MM.1S (cell line): ENCODE data around the gene RAB3IL1.

Source experiments
- DNase-seq: peaks from one replicate; pipeline ENCODE4 v3.0.0-alpha.2; 2015
- H2AFZ ChIP-seq: fragments of 300-600 bp; sonication (generic); 2 replicates; pipeline ENCODE4 v1.6.0; 2016; ENCODE audit warnings: antibody characterized with exemption, low read length
- H3F3A ChIP-seq: fragments of 300-600 bp; sonication (generic); 2 replicates; pipeline ENCODE4 v1.6.1; 2016; ENCODE audit warnings: mild to moderate bottlenecking, antibody characterized with exemption, low read length, moderate library complexity, mixed read lengths; ENCODE audit not compliant: insufficient read depth
- H3K27ac ChIP-seq: fragments of 300-600 bp; sonication (generic); 2 replicates; pipeline ENCODE4 v1.5.1; 2016; ENCODE audit warnings: mild to moderate bottlenecking, low read length
- H3K27me3 ChIP-seq: fragments of 300-600 bp; sonication (generic); replicated peaks from 2 replicates; pipeline ENCODE4 v1.6.0; 2016; ENCODE audit warnings: low read length; ENCODE audit not compliant: insufficient read depth
- H3K36me3 ChIP-seq: fragments of 300-600 bp; sonication (generic); replicated peaks from 2 replicates; pipeline ENCODE4 v1.6.1; 2016; ENCODE audit warnings: mild to moderate bottlenecking, low read length, mixed read lengths; ENCODE audit not compliant: insufficient read depth
- H3K4me1 ChIP-seq: fragments of 300-600 bp; sonication (generic); 2 replicates; pipeline ENCODE4 v1.6.1; 2016; ENCODE audit warnings: low read length, mixed read lengths
- H3K4me2 ChIP-seq: fragments of 300-600 bp; sonication (generic); 2 replicates; pipeline ENCODE4 v1.6.0; 2016; ENCODE audit warnings: low read depth, low read length
- H3K4me3 ChIP-seq: fragments of 300-600 bp; sonication (generic); 2 replicates; pipeline ENCODE4 v1.5.1; 2016; ENCODE audit warnings: low read length, mixed read lengths
- H3K79me2 ChIP-seq: fragments of 300-600 bp; sonication (generic); 2 replicates; pipeline ENCODE4 v1.6.1; 2016; ENCODE audit warnings: mixed run types, low read length, mixed read lengths
- H3K9ac ChIP-seq: fragments of 300-600 bp; sonication (generic); 2 replicates; pipeline ENCODE4 v1.6.1; 2016; ENCODE audit warnings: low read length, mixed read lengths
- H3K9me2 ChIP-seq: fragments of 300-600 bp; sonication (generic); replicated peaks from 2 replicates; pipeline ENCODE4 v1.6.1; 2016; ENCODE audit warnings: mild to moderate bottlenecking, low read length, mixed read lengths; ENCODE audit not compliant: insufficient read depth
- H3K9me3 ChIP-seq: fragments of 300-600 bp; sonication (generic); replicated peaks from 2 replicates; pipeline ENCODE4 v1.6.1; 2016; ENCODE audit warnings: mild to moderate bottlenecking, low read length, mixed read lengths; ENCODE audit not compliant: insufficient read depth
- H4K20me1 ChIP-seq: fragments of 300-600 bp; sonication (generic); 2 replicates; pipeline ENCODE4 v1.6.1; 2016; ENCODE audit warnings: mild to moderate bottlenecking, low read length, moderate library complexity, mixed read lengths; ENCODE audit not compliant: insufficient read depth
- CTCF ChIP-seq: fragments of 300-600 bp; sonication (generic); IDR thresholded peaks from 2 replicates; pipeline ENCODE4 v1.5.1; 2016; ENCODE audit warnings: antibody characterized with exemption, low read length, mixed read lengths
- EZH2 ChIP-seq: fragments of 300-600 bp; sonication (generic); optimal IDR thresholded peaks from 2 replicates; pipeline ENCODE3; 2017; ENCODE audit warnings: low read depth, mild to moderate bottlenecking, antibody characterized with exemption, low read length, mixed read lengths
- EZH2phosphoT487 ChIP-seq: fragments of 300-600 bp; sonication (generic); IDR thresholded peaks from 2 replicates; pipeline ENCODE4 v1.6.1; 2018; ENCODE audit warnings: antibody characterized with exemption, low read length

RAB3IL1 gene

DNA sequence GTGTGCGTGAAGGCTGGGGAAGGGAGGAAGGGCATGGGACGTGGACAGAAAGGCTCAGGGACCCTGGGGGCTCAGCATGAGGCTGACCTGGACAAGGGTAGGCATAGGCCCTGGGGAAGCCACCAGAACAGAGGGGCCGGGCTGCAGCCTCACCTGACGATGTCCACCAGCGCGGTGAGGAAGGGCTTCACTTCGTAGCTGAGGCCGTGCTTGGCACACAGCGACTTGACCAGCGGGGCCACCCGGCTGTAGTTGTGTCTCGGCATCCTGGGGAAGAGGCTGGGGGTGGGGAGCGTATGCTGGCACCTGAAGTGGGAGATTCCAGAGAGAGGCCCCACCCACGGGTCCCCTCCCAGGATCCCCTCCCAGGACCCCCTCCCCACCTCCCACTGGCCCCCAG is 41.7 kb downstream of the RAB3IL1 start:
- peaks cover 93% of the 10 kb centered on the region for H3K27me3 ChIP-seq
- H3K4me2 ChIP-seq = no peak overlapping the region
- TF ChIP-seq EZH2phosphoT487 (no peak), CTCF (no peak), EZH2 (no peak)
- no peaks in the 10 kb centered on the region for H4K20me1 ChIP-seq
- H3K4me3 ChIP-seq = no peak overlapping the region
- no peaks in the 10 kb centered on the region for H3K9me2 ChIP-seq
- DNase-seq = no peak
- H3K4me1 ChIP-seq = no peaks in the 10 kb centered on the region
- H2AFZ ChIP-seq = no peak overlapping the region
- H3K27ac ChIP-seq = no peak overlapping the region
- H3K9ac ChIP-seq = no peak overlapping the region
- H3K9me3 ChIP-seq = no peaks in the 10 kb centered on the region
- H3F3A ChIP-seq = no peaks in the 10 kb centered on the region
- no peaks in the 10 kb centered on the region for H3K36me3 ChIP-seq
- no peaks in the 10 kb centered on the region for H3K79me2 ChIP-seq

DNA sequence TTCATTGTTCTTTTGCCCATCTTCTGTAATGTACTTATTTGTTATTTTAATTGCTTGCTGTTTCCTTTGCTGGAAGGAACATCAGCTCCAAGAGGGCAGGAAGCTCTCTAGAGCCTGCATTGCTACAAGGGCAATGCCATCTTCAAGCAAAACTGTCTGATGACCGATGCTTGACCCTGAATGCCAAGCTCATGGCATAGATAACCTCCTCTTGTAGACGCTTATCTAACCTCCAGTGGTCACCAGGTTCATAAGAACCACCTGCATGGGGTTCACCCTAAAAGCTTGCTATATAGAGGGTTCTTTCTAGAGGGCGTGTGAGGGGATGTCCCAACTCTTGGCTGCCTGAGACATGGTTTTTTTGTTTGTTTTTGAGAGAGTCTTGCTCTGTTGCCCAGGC is 42.5 kb downstream of the RAB3IL1 start:
- Histone ChIP-seq H3K4me1 (no peaks in the 10 kb centered on the region), H3K27me3 (peaks cover 96% of the 10 kb centered on the region), H3F3A (no peaks in the 10 kb centered on the region), H3K9me2 (no peaks in the 10 kb centered on the region), H3K27ac (no peak overlapping the region), H4K20me1 (no peaks in the 10 kb centered on the region), H3K79me2 (no peaks in the 10 kb centered on the region), H3K4me2 (no peak overlapping the region), H2AFZ (no peak overlapping the region), H3K9ac (no peak overlapping the region), H3K36me3 (no peaks in the 10 kb centered on the region), H3K4me3 (no peak overlapping the region), H3K9me3 (no peaks in the 10 kb centered on the region)
- no peak for DNase-seq
- TF ChIP-seq CTCF (no peak), EZH2phosphoT487 (no peak), EZH2 (no peak)

DNA sequence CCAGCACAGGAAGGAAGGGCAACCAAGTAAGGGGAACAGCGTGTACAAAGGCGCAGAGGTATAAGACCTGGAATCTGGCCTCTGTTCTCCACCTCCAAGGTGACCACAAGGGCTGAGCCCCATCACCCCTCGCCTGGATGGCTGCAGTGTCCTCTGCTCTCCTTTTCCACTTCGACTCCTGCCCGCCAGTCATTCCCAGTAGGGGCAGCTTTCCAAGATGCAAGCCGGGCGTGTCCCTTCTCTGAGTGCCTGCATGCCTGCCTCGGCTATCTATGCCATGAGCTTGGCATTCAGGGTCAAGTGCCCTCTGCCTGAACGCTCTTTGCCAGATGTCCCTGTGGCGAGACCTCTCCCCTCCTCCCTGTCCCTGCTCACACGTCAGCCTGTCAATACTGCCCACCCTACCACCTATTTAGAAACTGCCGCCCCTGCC is 43.0 kb downstream of the RAB3IL1 start:
- no peak overlapping the region for H3K27ac ChIP-seq
- H3K9me2 ChIP-seq = no peaks in the 10 kb centered on the region
- H3K4me2 ChIP-seq = no peak overlapping the region
- no peak for TF ChIP-seq EZH2phosphoT487
- H4K20me1 ChIP-seq = no peaks in the 10 kb centered on the region
- no peak for DNase-seq
- H2AFZ ChIP-seq = no peak overlapping the region
- H3K4me1 ChIP-seq = no peaks in the 10 kb centered on the region
- no peaks in the 10 kb centered on the region for H3F3A ChIP-seq
- H3K4me3 ChIP-seq = no peak overlapping the region
- H3K9ac ChIP-seq = no peak overlapping the region
- no peaks in the 10 kb centered on the region for H3K9me3 ChIP-seq
- H3K27me3 ChIP-seq = peaks cover 96% of the 10 kb centered on the region
- no peaks in the 10 kb centered on the region for H3K36me3 ChIP-seq
- no peaks in the 10 kb centered on the region for H3K79me2 ChIP-seq

- peaks cover 96% of the 10 kb centered on the region for H3K27me3 ChIP-seq
- DNase-seq = no peak
- TF ChIP-seq EZH2 (no peak), EZH2phosphoT487 (no peak), CTCF (no peak)
- H3K9me2 ChIP-seq = no peaks in the 10 kb centered on the region
- no peaks in the 10 kb centered on the region for H3K36me3 ChIP-seq
- no peak overlapping the region for H2AFZ ChIP-seq
- no peak overlapping the region for H3K27ac ChIP-seq
- H3K4me2 ChIP-seq = no peak overlapping the region
- H3K9me3 ChIP-seq = no peaks in the 10 kb centered on the region
- no peaks in the 10 kb centered on the region for H3F3A ChIP-seq
- H4K20me1 ChIP-seq = no peaks in the 10 kb centered on the region
- no peaks in the 10 kb centered on the region for H3K79me2 ChIP-seq
- no peak overlapping the region for H3K4me3 ChIP-seq
- no peak overlapping the region for H3K9ac ChIP-seq
- H3K4me1 ChIP-seq = no peaks in the 10 kb centered on the region
Measured at GRCh38 chr11:61873588-61874376, 43.6 kb downstream of the RAB3IL1 start.
